ENCODE measurements around the gene IQCH. TPM values are rescaled to one million over a fixed set of nuclear protein-coding genes. Genes with fewer than 3 reads are reported as not detected.

The IQCH gene
- total and polyA plus RNA-seq, 4 donors: 1.2 to 3.4 (median 2.0) TPM; not detected in 1

GRCh38 chr15:67219288-67219687, 35.3 kb upstream of the IQCH start:
- no peak overlapping the region for H3K27ac ChIP-seq (ENCODE audit: low read depth in 1 of 2, low read length in 2 of 2)
- H3K27me3 ChIP-seq (ENCODE audit: control insufficient read depth in 1 of 2, insufficient read depth in 2 of 2, low read length in 1 of 2): no peaks in the 10 kb centered on the region
- WGBS, 2 donors: 97 to 99% methylated on average over 2 of the region's 2 CpGs
- intact Hi-C loops (cut with DNase I): no loop called here
- ATAC-seq (ENCODE audit: low FRiP score) (no peak), DNase-seq (no peak)
- H3K36me3 ChIP-seq (ENCODE audit: control insufficient read depth in 1 of 2, insufficient read depth in 2 of 2, low read length in 1 of 2): peaks cover 0 to 2% of the 10 kb centered on the region in 2 donors
- no peak overlapping the region for H3K4me3 ChIP-seq (ENCODE audit: low read length in 2 of 2)
- H3K4me1 ChIP-seq (ENCODE audit: control insufficient read depth in 1 of 2, insufficient read depth in 2 of 2, low read length in 2 of 2): no peaks in the 10 kb centered on the region
- no peaks in the 10 kb centered on the region for H3K9me3 ChIP-seq (ENCODE audit: control insufficient read depth, low read length)

DNA sequence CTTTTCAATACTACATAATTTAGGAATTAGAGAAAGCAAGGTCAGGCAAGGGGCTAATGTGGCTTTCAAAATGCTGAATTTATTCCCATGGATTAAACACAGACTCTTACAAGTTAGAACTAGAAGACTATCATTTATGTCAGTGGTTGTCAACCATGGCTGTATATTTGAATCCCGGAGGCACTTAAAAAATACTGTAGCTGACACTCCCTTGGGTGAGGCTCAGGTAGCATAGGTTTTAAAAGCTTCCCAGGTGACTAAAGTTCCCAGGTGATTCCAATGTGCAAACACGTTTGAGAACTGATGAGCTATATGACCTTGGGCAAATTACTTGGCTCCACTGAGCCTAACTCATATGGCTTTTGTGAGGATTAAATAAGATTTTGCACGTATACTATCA, 29.7 kb upstream of the IQCH start:
- no peak overlapping the region for H3K4me3 ChIP-seq (ENCODE audit: low read length in 2 of 2)
- no peaks in the 10 kb centered on the region for H3K27me3 ChIP-seq (ENCODE audit: control insufficient read depth in 1 of 2, insufficient read depth in 2 of 2, low read length in 1 of 2)
- ATAC-seq (ENCODE audit: low FRiP score): no peak
- no peaks in the 10 kb centered on the region for H3K36me3 ChIP-seq (ENCODE audit: control insufficient read depth in 1 of 2, insufficient read depth in 2 of 2, low read length in 1 of 2)
- intact Hi-C loops (cut with DNase I): no loop called here
- DNase-seq: no peak
- 96 to 99% methylated on average over 3 of the region's 3 CpGs for WGBS, 2 donors
- no peak overlapping the region for H3K27ac ChIP-seq (ENCODE audit: low read depth in 1 of 2, low read length in 2 of 2)
- H3K4me1 ChIP-seq (ENCODE audit: control insufficient read depth in 1 of 2, insufficient read depth in 2 of 2, low read length in 2 of 2): no peaks in the 10 kb centered on the region
- no peaks in the 10 kb centered on the region for H3K9me3 ChIP-seq (ENCODE audit: control insufficient read depth, low read length)

- no peaks in the 10 kb centered on the region for H3K27me3 ChIP-seq (ENCODE audit: control insufficient read depth in 1 of 2, insufficient read depth in 2 of 2, low read length in 1 of 2)
- H3K27ac ChIP-seq (ENCODE audit: low read depth in 1 of 2, low read length in 2 of 2): no peak overlapping the region
- H3K4me3 ChIP-seq (ENCODE audit: low read length in 2 of 2): no peak overlapping the region
- ATAC-seq (ENCODE audit: low FRiP score) (no peak), DNase-seq (no peak)
- no peaks in the 10 kb centered on the region for H3K4me1 ChIP-seq (ENCODE audit: control insufficient read depth in 1 of 2, insufficient read depth in 2 of 2, low read length in 2 of 2)
- intact Hi-C loops (cut with DNase I): no loop called here
- no peaks in the 10 kb centered on the region for H3K9me3 ChIP-seq (ENCODE audit: control insufficient read depth, low read length)
- WGBS, 2 donors: 99% methylated on average over 2 of the region's 2 CpGs
- H3K36me3 ChIP-seq (ENCODE audit: control insufficient read depth in 1 of 2, insufficient read depth in 2 of 2, low read length in 1 of 2): peaks cover 0 to 2% of the 10 kb centered on the region in 2 donors
These were observed 29.2 kb upstream of the IQCH start for GRCh38 chr15:67225336-67225735.

- no peak for DNase-seq
- H3K27ac ChIP-seq (ENCODE audit: low read depth in 1 of 2, low read length in 2 of 2): no peak overlapping the region
- no peak for ATAC-seq (ENCODE audit: low FRiP score)
- H3K4me3 ChIP-seq (ENCODE audit: low read length in 2 of 2): no peak overlapping the region
- WGBS, 2 donors: 93 to 100% methylated on average over 1 of the region's 1 CpG
- intact Hi-C loops (cut with DNase I): no loop called here
- no peaks in the 10 kb centered on the region for H3K4me1 ChIP-seq (ENCODE audit: control insufficient read depth in 1 of 2, insufficient read depth in 2 of 2, low read length in 2 of 2)
- peaks cover 2 to 8% of the 10 kb centered on the region in 2 donors for H3K36me3 ChIP-seq (ENCODE audit: control insufficient read depth in 1 of 2, insufficient read depth in 2 of 2, low read length in 1 of 2)
- H3K9me3 ChIP-seq (ENCODE audit: control insufficient read depth, low read length): no peaks in the 10 kb centered on the region
- no peaks in the 10 kb centered on the region for H3K27me3 ChIP-seq (ENCODE audit: control insufficient read depth in 1 of 2, insufficient read depth in 2 of 2, low read length in 1 of 2)
These were observed 27.2 kb upstream of the IQCH start for GRCh38 chr15:67227431-67227830.

DNA sequence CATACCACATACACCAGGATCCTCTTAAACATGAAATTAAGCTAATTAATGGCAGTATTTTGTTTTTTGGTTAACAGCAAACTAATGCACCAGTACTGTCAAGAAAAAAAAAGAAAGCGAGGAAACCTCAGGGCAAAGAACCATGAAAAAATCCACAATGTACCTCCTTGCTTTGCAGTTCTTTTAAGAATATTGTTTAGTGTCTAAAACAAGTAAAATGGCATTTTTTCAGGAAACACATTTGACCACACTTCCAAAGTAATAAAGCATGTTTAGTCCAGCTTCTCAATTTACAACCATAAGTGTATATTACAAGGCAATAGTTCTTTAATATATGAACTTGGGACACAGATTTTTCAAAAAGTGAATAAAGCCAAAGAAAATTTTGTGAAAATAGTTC, 26.7 kb upstream of the IQCH start:
- H3K4me3 ChIP-seq (ENCODE audit: low read length in 2 of 2): no peak overlapping the region
- WGBS, 2 donors: 94 to 99% methylated on average over 1 of the region's 1 CpG

GRCh38 chr15:67228286-67228685, 26.3 kb upstream of the IQCH start:
- no peak for ATAC-seq (ENCODE audit: low FRiP score)
- no peak overlapping the region for H3K4me3 ChIP-seq (ENCODE audit: low read length in 2 of 2)
- peaks cover 2 to 8% of the 10 kb centered on the region in 2 donors for H3K36me3 ChIP-seq (ENCODE audit: control insufficient read depth in 1 of 2, insufficient read depth in 2 of 2, low read length in 1 of 2)
- WGBS, 2 donors: 74 to 83% methylated on average over 1 of the region's 1 CpG
- intact Hi-C loops (cut with DNase I): no loop called here
- no peaks in the 10 kb centered on the region for H3K27me3 ChIP-seq (ENCODE audit: control insufficient read depth in 1 of 2, insufficient read depth in 2 of 2, low read length in 1 of 2)
- no peak for DNase-seq
- H3K4me1 ChIP-seq (ENCODE audit: control insufficient read depth in 1 of 2, insufficient read depth in 2 of 2, low read length in 2 of 2): no peaks in the 10 kb centered on the region
- H3K9me3 ChIP-seq (ENCODE audit: control insufficient read depth, low read length): no peaks in the 10 kb centered on the region
- no peak overlapping the region for H3K27ac ChIP-seq (ENCODE audit: low read depth in 1 of 2, low read length in 2 of 2)

More for the DNA sequence above, 26.7 kb upstream of the IQCH start:
- Histone ChIP-seq H3K4me1 (ENCODE audit: control insufficient read depth in 1 of 2, insufficient read depth in 2 of 2, low read length in 2 of 2) (no peaks in the 10 kb centered on the region), H3K27ac (ENCODE audit: low read depth in 1 of 2, low read length in 2 of 2) (no peak overlapping the region), H3K36me3 (ENCODE audit: control insufficient read depth in 1 of 2, insufficient read depth in 2 of 2, low read length in 1 of 2) (peaks cover 2 to 8% of the 10 kb centered on the region in 2 donors), H3K9me3 (ENCODE audit: control insufficient read depth, low read length) (no peaks in the 10 kb centered on the region), H3K27me3 (ENCODE audit: control insufficient read depth in 1 of 2, insufficient read depth in 2 of 2, low read length in 1 of 2) (no peaks in the 10 kb centered on the region)
- no peak for DNase-seq
- no peak for ATAC-seq (ENCODE audit: low FRiP score)
- intact Hi-C loops (cut with DNase I): no loop called here

- Histone ChIP-seq H3K36me3 (ENCODE audit: control insufficient read depth in 1 of 2, insufficient read depth in 2 of 2, low read length in 1 of 2) (peaks cover 2 to 11% of the 10 kb centered on the region in 2 donors), H3K27me3 (ENCODE audit: control insufficient read depth in 1 of 2, insufficient read depth in 2 of 2, low read length in 1 of 2) (no peaks in the 10 kb centered on the region), H3K9me3 (ENCODE audit: control insufficient read depth, low read length) (no peaks in the 10 kb centered on the region), H3K4me3 (ENCODE audit: low read length in 2 of 2) (no peak overlapping the region), H3K4me1 (ENCODE audit: control insufficient read depth in 1 of 2, insufficient read depth in 2 of 2, low read length in 2 of 2) (no peaks in the 10 kb centered on the region), H3K27ac (ENCODE audit: low read depth in 1 of 2, low read length in 2 of 2) (no peak overlapping the region)
- DNase-seq: no peak
- intact Hi-C loops (cut with DNase I): no loop called here
- no peak for ATAC-seq (ENCODE audit: low FRiP score)
- WGBS, 2 donors: 96 to 98% methylated on average over 2 of the region's 2 CpGs
These were observed 24.1 kb upstream of the IQCH start for GRCh38 chr15:67230504-67230903.

- Histone ChIP-seq H3K4me3 (ENCODE audit: low read length in 2 of 2) (no peak overlapping the region), H3K4me1 (ENCODE audit: control insufficient read depth in 1 of 2, insufficient read depth in 2 of 2, low read length in 2 of 2) (no peaks in the 10 kb centered on the region), H3K27ac (ENCODE audit: low read depth in 1 of 2, low read length in 2 of 2) (no peak overlapping the region), H3K36me3 (ENCODE audit: control insufficient read depth in 1 of 2, insufficient read depth in 2 of 2, low read length in 1 of 2) (peaks cover 2 to 11% of the 10 kb centered on the region in 2 donors), H3K27me3 (ENCODE audit: control insufficient read depth in 1 of 2, insufficient read depth in 2 of 2, low read length in 1 of 2) (no peaks in the 10 kb centered on the region), H3K9me3 (ENCODE audit: control insufficient read depth, low read length) (no peaks in the 10 kb centered on the region)
- DNase-seq (no peak), ATAC-seq (ENCODE audit: low FRiP score) (no peak)
- WGBS, 2 donors: 79 to 81% methylated on average over 3 of the region's 3 CpGs
- intact Hi-C loops (cut with DNase I): no loop called here
These were observed 22.0 kb upstream of the IQCH start for GRCh38 chr15:67232591-67232990.

DNA sequence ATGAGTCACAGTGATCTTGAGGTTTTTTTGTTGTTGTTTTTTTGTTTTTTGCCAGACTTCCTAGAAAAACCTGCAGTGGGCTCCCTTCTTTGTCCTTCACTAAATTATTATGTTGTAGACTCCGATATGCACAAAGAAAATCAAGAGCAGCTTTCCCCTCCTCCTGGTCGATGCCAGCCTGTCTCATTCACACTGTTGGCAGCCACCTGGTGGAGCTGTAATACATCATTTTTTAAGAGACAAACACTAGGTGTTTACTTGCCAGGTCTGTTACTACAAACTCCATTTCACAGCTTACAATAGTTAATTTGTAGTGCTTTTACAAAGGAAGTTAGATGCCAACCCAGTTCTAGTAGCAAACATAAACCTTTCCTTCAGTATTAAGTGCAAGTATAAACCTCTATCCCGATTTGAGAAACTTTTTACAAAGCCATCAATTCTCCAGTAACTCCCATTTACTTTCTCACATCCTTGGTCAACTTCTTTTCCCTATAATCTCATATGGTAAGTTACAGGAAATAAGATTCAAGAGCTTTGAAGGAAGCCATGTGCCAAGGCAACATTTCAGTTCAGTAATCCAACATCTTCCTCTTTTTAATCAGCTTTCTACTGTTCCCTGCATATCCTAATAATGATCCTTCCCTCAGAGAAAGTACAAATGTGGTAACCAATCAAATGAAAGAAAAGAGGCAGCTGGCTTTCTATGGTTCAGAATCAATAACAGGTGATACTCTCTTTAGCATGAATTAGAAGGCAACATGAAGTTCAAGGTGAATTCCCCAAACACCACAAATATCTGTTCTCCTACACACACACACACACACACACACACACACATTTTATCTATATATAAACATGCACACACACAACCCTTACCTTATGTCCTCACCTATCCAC, 14.1 kb upstream of the IQCH start:
- 54 to 57% methylated on average over 3 of the region's 3 CpGs for WGBS, 2 donors
- peaks cover 0 to 4% of the 10 kb centered on the region in 2 donors for H3K4me1 ChIP-seq (ENCODE audit: control insufficient read depth in 1 of 2, insufficient read depth in 2 of 2, low read length in 2 of 2)
- H3K4me3 ChIP-seq (ENCODE audit: low read length in 2 of 2): no peak overlapping the region
- H3K9me3 ChIP-seq (ENCODE audit: control insufficient read depth, low read length): no peaks in the 10 kb centered on the region
- DNase-seq (no peak), ATAC-seq (ENCODE audit: low FRiP score) (no peak)
- no peak overlapping the region for H3K27ac ChIP-seq (ENCODE audit: low read depth in 1 of 2, low read length in 2 of 2)
- peaks cover 0 to under 1% of the 10 kb centered on the region in 2 donors for H3K36me3 ChIP-seq (ENCODE audit: control insufficient read depth in 1 of 2, insufficient read depth in 2 of 2, low read length in 1 of 2)
- H3K27me3 ChIP-seq (ENCODE audit: control insufficient read depth in 1 of 2, insufficient read depth in 2 of 2, low read length in 1 of 2): no peaks in the 10 kb centered on the region
- intact Hi-C loops (cut with DNase I): no loop called here
